ENCODE results near the gene SLC7A11. TPM values are rescaled to one million over a fixed set of nuclear protein-coding genes. Genes with fewer than 3 reads are reported as not detected.

The SLC7A11 gene
- polyA plus RNA-seq, 1 donor from 2014 or later = 0.46 TPM

DNA sequence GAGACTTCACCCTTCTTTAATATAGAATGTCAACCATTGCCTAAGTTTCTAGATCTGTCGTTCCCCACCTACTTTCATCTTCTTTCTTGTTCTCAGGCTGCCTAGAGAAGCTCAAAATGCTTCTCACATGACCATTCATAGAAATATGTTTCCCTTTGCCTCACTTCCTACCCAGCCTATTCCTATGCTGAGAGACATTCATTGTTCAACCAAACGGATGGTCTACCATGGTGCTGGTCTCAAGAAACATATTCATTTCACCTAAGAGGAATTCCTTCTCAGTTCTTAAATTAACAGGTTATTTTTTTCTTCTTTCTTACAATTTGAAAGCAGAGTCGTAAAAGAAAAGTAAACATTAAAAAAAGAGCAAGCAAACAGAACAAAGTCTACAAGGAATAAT, 20.3 kb upstream of the SLC7A11 start:
- Histone ChIP-seq H3K9ac (ENCODE audit: low read length) (no peak overlapping the region), H3K4me2 (ENCODE audit: low read length) (no peak overlapping the region), H3K4me3 (ENCODE audit: low read length) (no peak overlapping the region), H3K27me3 (ENCODE audit: insufficient read depth, low read depth, low read length) (no peaks in the 10 kb centered on the region), H3K27ac (ENCODE audit: low read length) (no peak overlapping the region), H4K20me1 (ENCODE audit: insufficient read depth) (no peaks in the 10 kb centered on the region), H3K36me3 (ENCODE audit: insufficient read depth, low read length) (no peaks in the 10 kb centered on the region), H3F3A (ENCODE audit: insufficient read depth, low read length, poor library complexity, severe bottlenecking) (no peaks in the 10 kb centered on the region), H2AFZ (ENCODE audit: low read depth, low read length) (no peak overlapping the region), H3K79me2 (replicated peaks; ENCODE audit: insufficient read depth, low read length) (no peaks in the 10 kb centered on the region), H3K9me2 (ENCODE audit: insufficient read depth, low read length) (no peaks in the 10 kb centered on the region), H3K9me3 (ENCODE audit: low read length) (no peaks in the 10 kb centered on the region)
- TF ChIP-seq, protein P1, sequence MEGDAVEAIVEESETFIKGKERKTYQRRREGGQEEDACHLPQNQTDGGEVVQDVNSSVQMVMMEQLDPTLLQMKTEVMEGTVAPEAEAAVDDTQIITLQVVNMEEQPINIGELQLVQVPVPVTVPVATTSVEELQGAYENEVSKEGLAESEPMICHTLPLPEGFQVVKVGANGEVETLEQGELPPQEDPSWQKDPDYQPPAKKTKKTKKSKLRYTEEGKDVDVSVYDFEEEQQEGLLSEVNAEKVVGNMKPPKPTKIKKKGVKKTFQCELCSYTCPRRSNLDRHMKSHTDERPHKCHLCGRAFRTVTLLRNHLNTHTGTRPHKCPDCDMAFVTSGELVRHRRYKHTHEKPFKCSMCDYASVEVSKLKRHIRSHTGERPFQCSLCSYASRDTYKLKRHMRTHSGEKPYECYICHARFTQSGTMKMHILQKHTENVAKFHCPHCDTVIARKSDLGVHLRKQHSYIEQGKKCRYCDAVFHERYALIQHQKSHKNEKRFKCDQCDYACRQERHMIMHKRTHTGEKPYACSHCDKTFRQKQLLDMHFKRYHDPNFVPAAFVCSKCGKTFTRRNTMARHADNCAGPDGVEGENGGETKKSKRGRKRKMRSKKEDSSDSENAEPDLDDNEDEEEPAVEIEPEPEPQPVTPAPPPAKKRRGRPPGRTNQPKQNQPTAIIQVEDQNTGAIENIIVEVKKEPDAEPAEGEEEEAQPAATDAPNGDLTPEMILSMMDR (IDR thresholded peaks at IDR 0.05; ENCODE audit: poor library complexity, severe bottlenecking) = no peak
- TF ChIP-seq, protein P2, sequence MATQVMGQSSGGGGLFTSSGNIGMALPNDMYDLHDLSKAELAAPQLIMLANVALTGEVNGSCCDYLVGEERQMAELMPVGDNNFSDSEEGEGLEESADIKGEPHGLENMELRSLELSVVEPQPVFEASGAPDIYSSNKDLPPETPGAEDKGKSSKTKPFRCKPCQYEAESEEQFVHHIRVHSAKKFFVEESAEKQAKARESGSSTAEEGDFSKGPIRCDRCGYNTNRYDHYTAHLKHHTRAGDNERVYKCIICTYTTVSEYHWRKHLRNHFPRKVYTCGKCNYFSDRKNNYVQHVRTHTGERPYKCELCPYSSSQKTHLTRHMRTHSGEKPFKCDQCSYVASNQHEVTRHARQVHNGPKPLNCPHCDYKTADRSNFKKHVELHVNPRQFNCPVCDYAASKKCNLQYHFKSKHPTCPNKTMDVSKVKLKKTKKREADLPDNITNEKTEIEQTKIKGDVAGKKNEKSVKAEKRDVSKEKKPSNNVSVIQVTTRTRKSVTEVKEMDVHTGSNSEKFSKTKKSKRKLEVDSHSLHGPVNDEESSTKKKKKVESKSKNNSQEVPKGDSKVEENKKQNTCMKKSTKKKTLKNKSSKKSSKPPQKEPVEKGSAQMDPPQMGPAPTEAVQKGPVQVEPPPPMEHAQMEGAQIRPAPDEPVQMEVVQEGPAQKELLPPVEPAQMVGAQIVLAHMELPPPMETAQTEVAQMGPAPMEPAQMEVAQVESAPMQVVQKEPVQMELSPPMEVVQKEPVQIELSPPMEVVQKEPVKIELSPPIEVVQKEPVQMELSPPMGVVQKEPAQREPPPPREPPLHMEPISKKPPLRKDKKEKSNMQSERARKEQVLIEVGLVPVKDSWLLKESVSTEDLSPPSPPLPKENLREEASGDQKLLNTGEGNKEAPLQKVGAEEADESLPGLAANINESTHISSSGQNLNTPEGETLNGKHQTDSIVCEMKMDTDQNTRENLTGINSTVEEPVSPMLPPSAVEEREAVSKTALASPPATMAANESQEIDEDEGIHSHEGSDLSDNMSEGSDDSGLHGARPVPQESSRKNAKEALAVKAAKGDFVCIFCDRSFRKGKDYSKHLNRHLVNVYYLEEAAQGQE (IDR thresholded peaks at IDR 0.05; ENCODE audit: borderline replicate concordance) = no peak
- TF ChIP-seq SMC3 (conservative IDR thresholded peaks at IDR 0.05; ENCODE audit: poor library complexity) = no peak

DNA sequence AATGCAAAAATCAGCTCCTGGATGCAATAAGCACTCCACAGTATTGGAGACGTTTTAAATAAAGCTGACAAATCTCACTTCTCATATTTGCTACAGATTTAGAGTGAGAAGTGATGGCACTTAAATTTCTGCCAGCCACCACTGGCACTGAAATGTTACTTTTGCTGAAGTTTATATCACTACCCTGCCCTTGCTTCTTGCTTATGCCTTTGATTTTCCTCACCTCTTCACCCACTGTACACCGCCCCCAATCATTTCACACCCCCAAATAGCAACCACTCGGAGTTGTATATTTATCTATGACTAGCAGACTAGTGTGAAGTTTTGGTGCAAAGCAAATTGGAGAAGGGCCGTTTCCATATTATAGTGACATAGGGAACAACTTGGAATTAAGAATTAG, 19.9 kb upstream of the SLC7A11 start:
- Histone ChIP-seq H4K20me1 (ENCODE audit: insufficient read depth) (no peaks in the 10 kb centered on the region), H3K9me2 (ENCODE audit: insufficient read depth, low read length) (no peaks in the 10 kb centered on the region), H3K4me2 (ENCODE audit: low read length) (no peak overlapping the region), H3K27ac (ENCODE audit: low read length) (no peak overlapping the region), H3K9ac (ENCODE audit: low read length) (no peak overlapping the region), H3K9me3 (ENCODE audit: low read length) (no peaks in the 10 kb centered on the region), H3K36me3 (ENCODE audit: insufficient read depth, low read length) (no peaks in the 10 kb centered on the region), H2AFZ (ENCODE audit: low read depth, low read length) (no peak overlapping the region), H3K79me2 (replicated peaks; ENCODE audit: insufficient read depth, low read length) (no peaks in the 10 kb centered on the region), H3F3A (ENCODE audit: insufficient read depth, low read length, poor library complexity, severe bottlenecking) (no peaks in the 10 kb centered on the region), H3K27me3 (ENCODE audit: insufficient read depth, low read depth, low read length) (no peaks in the 10 kb centered on the region), H3K4me3 (ENCODE audit: low read length) (no peak overlapping the region)
- TF ChIP-seq EZH2 (IDR thresholded peaks at IDR 0.05; ENCODE audit: borderline replicate concordance, insufficient read depth, low read length, poor library complexity, severe bottlenecking) = no peak
- no peak for TF ChIP-seq TAF1 (IDR thresholded peaks at IDR 0.05; ENCODE audit: low read depth)
- no peak for TF ChIP-seq SMC3 (conservative IDR thresholded peaks at IDR 0.05; ENCODE audit: poor library complexity)
- no peak for TF ChIP-seq MXI1 (conservative IDR thresholded peaks at IDR 0.05; ENCODE audit: poor library complexity, severe bottlenecking)
- TF ChIP-seq, protein P2 (IDR thresholded peaks at IDR 0.05; ENCODE audit: borderline replicate concordance) = no peak
- no peak for TF ChIP-seq EP300 (conservative IDR thresholded peaks at IDR 0.05; ENCODE audit: poor library complexity, severe bottlenecking)
- no peak for TF ChIP-seq RAD21 (conservative IDR thresholded peaks at IDR 0.05)
- TF ChIP-seq, protein P1 (IDR thresholded peaks at IDR 0.05; ENCODE audit: poor library complexity, severe bottlenecking) = no peak
- TF ChIP-seq POLR2AphosphoS5 (IDR thresholded peaks at IDR 0.05) = no peak
